Activated CD4-positive, alpha-beta T cell treated with anti-CD3 and anti-CD28 coated beads for 48 hours (primary cell): ENCODE results near the gene TRIM22.
"Not testable (repeated sequence)": the region's sequence is repeated elsewhere in the genome, so short reads cannot be mapped to it uniquely, and the experiment has no call there.

Source experiments
- DNase-seq: peaks from one replicate; pipeline ENCODE4 v3.0.0-alpha.2; 2020

Gene TRIM22

DNA sequence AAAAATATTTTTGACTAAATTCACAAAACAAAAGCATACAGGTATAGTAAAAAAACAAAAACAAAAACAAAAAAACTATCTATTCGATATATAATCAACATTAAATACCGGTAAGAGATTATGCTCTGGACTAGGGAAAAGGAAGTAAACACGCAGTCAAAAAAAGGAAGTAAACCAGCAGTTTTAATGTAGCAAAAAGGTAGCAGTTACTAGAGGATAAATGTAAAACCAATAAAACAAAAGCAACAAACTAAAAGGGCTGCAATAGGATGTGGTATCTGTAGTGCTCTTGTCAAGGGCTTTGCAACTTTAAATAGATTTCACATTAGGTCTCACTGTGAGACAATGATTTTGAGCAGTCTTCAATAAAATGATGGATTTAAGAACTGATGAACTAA is 2.4 kb downstream of the TRIM22 start:
- no peak for DNase-seq

DNA sequence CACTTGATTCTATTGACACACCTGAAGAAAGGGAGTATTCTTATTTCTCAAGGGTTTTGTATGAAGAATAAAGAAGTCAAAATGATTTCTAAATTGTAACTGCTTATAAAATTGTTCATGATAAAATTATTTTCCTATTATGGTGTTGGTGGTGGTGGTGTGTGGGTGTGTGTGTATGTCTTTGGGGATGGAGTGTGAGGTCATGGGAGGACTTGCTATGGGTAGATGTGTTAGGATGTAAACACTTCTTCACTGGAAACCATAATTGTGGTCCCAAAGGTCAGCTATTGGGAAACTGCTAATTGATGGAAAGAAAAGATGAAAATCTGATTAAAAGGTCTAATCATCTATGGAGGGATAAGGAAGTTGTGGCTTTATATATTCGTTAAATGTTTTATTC is 5.1 kb downstream of the TRIM22 start:
- no peak for DNase-seq

DNA sequence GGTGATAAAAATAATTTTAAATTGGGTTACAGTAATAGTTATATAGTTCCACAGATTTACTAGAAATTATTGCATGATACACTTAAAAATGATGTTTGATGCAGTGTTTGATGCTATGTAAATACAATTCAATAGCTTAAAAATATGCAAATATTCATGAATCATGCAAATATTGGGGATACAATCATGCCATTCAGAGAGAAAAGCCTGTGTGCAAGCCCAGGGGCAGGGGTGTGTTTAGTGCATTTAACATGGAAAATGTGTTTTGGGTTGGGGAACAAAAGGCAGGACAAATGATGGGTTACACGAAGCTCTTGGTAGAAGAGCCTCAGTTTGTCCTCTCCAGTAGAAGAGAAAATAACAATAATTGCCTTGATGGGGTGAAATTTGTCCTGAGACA is 6.0 kb downstream of the TRIM22 start:
- no peak for DNase-seq

DNA sequence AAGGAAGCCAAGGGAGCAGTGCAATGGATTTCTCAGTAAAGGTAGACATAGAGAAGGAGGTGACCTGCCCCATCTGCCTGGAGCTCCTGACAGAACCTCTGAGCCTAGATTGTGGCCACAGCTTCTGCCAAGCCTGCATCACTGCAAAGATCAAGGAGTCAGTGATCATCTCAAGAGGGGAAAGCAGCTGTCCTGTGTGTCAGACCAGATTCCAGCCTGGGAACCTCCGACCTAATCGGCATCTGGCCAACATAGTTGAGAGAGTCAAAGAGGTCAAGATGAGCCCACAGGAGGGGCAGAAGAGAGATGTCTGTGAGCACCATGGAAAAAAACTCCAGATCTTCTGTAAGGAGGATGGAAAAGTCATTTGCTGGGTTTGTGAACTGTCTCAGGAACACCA is 6.6 kb downstream of the TRIM22 start:
- no peak for DNase-seq

DNA sequence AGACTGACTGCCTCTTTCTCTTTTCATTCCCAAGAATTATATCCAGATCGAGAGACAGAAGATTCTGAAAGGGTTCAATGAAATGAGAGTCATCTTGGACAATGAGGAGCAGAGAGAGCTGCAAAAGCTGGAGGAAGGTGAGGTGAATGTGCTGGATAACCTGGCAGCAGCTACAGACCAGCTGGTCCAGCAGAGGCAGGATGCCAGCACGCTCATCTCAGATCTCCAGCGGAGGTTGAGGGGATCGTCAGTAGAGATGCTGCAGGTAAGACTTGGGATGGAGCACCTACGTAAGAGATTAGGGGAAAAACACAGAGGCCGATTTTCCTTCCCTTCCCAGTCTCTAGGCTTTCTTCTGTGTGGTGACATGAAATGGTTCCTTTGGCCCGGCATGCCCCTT is 8.7 kb downstream of the TRIM22 start:
- no peak for DNase-seq

DNA sequence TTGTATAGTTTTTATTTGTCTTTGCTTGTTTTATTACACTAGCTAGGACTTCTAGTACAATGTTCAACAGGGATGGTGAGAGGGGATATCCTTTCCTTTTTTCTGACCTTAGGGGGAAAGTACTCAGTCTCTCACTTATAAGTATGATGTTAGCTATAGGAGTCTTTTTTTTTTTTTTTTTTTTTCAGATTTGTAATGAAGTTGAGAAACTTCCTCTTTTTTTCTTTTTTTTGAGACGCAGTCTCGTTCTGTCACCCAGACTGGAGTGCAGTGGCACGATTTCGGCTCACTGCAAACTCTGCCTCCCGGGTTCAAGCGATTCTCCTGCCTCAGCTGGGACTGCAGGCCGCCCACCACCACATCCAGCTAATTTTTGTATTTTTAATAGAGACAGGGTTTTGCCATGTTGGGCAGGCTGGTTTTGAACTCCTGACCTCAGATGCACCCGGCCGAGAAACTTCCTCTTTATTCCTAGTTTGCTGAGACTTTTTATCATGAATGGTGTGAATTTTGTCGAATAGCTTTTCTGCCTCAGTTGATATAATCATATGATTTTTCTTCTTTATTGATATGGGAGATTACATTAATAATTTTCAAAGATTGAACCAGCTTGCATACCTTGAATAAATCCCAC is 10.9 kb downstream of the TRIM22 start:
- no peak for DNase-seq

DNA sequence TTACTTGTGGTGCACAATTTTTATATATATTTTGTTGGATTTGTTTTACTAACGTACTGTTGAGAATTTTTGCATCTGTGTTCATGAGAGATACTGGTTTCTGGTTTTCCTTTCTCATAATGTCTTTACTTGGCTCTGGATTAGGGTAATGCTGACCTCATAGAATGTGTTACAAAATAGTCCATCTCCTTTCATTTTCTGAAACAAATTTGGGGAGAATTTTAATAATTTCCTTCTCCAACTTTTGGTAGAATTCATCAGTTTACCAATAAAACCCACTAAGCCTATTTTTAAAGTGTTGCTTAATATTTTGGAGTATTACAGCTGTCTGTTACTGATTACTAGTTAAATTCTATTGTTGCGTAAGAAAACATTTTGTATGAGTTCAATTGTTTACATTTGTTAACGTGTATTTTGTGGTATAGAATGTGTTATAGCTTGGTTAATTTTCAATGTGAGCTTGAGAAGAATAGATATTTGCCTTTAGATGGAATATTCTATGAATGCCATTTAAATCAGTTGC is 11.5 kb downstream of the TRIM22 start:
- DNase-seq = no peak

DNA sequence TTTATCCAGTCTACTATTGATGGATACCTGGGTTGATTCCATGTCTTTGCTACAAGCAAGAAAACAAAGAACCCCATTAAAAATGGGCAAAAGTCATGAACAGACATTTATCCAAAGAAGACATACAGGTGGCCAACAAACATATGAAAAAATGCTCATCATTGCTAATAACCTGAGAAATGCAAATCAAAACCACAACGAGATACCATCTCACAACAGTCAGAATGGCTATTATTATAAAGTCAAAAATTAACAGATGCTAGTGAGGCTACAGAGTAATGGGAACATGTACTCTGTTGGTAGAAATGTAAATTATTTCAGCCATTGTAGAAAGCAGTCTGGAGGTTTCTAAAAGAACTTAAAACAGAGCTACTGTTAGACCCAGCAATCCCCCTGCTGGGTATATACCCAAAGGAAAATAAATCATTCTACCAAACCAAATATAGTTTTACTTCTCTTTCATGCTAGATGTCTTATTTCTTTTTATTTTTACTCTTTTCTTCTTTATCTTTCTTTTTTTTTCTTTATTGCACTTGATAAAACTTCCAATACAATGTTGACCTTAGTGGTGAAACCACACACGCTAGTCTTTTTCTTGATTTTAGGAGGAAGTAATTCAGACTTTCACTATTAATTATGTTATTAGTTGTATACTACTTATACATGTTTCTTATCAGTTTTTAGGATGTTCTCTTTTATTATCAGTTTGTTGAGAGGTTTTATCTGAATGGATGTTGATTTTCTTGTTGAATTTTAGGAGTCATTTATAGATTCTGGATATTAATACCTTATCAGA is 14.3 kb downstream of the TRIM22 start:
- DNase-seq = no peak

DNA sequence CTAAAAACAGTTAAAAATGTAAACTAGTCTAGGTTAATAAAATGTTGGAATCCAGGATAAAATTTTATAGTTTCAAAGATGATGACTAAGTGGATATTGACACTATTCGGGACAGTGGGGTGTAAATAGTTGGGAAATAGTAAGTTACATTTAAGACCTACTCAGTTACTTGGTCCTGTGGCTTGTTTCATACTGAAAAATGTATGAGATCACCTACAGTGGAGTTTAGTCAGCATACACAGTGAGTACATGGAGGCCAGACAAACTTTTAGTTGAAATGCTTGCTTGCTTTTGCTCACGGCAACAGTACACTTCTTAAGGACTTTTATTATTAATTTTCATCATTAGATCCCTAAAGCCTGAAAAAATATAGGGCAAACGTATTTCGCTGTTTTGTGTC is 16.1 kb downstream of the TRIM22 start:
- DNase-seq = no peak

DNA sequence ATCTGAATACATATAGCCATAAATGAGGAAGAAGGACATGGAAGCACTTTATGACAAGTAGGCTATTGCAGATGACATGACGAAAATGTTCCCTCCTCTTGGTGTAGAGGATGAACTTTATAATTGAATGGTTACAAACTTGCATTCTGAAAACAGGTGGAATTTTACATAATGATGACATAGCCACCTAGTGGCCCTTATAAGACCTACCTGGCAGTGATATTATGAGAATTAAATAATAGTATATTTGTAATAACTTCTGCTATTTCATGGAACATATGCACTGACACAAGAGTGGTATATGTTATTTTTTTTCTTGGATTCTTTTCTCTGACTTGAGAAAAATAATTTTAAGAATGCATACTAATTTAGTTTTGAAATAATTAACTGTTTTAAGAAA is 22.9 kb downstream of the TRIM22 start:
- no peak for DNase-seq

DNA sequence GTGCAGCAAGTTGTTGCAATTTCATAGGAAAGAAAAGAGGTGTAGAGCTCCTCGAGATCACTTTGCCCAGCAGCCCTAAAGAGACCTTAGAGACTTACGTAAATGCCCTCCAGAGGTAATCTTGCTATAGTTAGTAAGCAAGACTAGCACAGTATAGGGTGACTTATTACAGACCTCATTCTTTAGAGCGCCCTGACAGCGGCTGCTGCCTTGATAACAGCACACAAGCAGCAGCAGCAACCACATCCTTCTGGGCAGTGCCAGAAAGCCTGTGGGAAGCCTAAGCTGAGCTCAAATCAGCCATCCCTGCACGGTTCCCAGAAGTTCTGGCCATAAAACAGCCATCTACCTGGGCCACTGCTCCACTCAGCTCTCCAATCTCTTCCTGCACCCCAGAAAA is 24.1 kb downstream of the TRIM22 start:
- no peak for DNase-seq

DNA sequence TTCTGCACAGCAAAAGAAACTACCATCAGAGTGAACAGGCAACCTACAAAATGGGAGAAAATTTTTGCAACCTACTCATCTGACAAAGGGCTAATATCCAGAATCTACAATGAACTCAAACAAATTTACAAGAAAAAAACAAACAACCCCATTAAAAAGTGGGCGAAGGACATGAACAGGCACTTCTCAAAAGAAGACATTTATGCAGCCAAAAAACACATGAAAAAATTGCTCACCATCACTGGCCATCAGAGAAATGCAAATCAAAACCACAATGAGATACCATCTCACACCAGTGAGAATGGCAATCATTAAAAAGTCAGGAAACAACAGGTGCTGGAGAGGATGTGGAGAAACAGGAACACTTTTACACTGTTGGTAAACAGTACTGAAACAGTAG is 26.9 kb downstream of the TRIM22 start:
- DNase-seq = not testable (repeated sequence)

DNA sequence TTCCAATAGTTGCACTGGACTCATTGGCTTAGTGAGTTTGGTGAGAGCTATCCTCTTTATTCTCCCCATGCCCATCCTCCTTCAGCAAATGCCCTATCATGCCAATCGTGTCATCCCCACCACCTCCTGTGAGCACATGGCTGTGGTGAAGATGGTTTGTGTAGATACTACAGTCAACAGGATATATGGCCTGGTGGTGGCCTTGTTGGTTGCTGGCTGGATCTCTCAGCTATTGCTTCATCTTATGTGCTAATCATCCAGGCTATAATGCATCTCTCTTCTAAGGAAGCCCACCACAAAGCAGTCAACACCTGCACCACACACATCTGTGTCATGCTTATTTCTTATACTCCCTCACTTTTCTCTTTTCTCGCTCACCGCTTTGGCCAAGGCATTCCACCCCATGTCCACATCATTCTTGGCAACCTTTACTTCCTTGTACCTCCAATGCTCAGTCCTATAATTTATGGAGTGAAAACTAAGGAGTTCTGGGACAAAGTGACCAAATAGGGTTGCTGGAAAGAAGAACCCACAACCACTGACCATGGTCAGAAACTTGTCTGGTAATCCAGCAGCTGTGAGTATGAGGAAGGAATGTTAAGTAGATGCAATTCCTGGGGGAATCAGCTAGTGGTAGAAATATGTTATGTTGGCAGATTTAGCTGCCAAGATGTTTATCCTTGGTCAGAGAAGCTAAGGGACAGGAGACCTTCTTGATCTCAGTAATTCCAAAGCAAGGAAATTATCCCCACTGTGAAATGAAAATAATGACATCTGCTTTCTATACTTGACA is 30.3 kb downstream of the TRIM22 start:
- no peak for DNase-seq

DNA sequence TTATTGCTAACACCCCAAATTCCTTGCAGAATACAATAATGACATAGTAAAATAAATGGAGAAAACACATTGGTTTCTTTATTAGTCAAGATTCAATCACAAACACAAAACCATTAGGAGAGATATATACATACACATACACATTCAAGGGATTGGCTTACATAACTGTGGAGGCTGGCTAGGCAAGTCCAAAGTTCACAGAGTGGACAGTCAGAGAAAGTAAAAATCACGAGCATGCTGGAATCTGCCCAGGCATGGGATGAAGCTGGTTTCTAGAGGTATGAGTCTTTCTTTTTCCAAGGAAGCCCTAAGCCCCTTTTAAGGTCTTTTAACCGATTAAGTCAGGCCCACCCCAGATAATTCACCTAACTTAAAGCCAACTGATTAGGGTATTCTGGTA is 33.0 kb downstream of the TRIM22 start:
- no peak for DNase-seq

DNA sequence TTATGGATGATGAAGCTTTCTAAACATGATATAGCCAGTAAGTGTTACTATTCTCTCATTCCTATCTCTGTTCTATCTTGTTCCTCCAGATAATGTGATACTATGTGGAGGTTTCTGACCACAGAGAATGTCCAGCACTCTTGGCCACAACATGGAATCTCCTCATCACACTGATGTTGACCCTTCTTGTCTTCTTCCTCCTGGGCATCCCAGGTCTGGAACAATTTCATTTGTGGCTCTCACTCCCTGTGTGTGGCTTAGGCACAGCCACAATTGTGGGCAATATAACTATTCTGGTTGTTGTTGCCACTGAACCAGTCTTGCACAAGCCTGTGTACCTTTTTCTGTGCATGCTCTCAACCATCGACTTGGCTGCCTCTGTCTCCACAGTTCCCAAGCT is 36.8 kb downstream of the TRIM22 start:
- DNase-seq = no peak

DNA sequence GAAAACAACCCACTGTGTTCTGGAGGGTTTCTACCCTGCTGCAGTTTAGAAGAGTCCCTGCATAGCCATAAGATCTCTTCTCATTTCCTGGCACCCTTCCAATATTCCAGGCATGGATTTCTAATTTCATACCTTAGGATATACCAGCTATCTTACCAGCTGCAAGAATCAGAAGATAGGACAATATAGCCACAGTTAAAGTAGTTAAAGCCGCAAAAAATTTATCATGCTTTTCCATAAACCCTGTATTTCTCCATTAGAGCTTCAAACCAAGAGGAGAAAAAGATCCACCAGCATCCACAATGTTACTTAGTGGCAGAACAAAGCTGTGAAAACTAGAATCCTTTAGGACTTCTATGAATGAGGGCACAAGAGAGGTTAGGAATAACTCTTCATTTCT is 38.1 kb downstream of the TRIM22 start:
- DNase-seq = no peak

DNA sequence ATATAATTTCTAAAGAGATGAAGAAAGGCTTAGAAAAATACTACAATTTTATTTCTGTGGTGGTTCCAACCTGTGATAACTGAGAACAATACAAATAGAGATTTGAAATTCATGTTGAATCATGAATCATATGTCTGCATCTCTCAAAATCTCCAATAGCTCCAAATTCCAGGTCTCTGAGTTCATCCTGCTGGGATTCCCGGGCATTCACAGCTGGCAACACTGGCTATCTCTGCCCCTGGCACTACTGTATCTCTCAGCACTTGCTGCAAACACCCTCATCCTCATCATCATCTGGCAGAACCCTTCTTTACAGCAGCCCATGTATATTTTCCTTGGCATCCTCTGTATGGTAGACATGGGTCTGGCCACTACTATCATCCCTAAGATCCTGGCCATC is 46.8 kb downstream of the TRIM22 start, which contains the start of gene OR56B1:
Gene OR56B1, plus strand, starts transcription at position 53 of the 400 bp plus-strand sequence. Its CDS starts 69 bp downstream, at position 122.
- DNase-seq = no peak

DNA sequence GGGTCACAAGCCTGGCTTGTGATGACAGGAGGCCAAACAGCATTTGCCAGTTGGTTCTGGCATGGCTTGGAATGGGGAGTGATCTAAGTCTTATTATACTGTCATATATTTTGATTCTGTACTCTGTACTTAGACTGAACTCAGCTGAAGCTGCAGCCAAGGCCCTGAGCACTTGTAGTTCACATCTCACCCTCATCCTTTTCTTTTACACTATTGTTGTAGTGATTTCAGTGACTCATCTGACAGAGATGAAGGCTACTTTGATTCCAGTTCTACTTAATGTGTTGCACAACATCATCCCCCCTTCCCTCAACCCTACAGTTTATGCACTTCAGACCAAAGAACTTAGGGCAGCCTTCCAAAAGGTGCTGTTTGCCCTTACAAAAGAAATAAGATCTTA is 47.5 kb downstream of the TRIM22 start:
- no peak for DNase-seq

DNA sequence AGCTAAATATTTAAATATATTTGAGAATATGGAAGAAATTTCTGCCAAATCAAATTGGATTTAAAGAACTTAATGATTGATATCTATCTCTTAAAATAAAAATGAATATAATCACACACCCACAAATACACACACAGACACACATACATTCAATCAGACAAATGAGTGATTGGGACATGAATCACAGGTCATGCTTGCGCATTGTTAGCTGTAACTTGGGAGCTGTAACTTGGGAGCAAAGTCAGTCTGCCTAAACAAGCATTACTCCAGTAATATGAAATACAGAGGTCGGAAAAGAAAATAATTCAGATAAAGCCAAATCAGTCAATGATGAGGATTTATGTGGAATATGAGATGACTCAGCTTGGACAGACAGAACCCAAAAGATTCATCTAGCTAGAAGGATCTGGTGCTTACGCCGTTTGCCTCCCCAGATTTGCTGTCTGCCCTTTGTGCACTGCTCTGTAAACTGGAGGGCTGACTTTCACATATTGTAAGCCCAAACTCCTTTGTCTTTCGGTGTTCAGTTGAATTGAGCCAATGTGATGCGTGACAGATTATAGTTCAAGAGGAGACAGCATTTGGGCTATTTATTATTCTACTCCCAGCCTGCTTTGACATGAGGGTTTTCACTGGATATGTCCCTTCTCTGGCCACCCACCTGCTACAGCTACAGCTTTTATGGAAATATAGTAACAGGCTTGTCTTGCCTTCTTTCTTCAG is 48.2 kb downstream of the TRIM22 start:
- DNase-seq = no peak

DNA sequence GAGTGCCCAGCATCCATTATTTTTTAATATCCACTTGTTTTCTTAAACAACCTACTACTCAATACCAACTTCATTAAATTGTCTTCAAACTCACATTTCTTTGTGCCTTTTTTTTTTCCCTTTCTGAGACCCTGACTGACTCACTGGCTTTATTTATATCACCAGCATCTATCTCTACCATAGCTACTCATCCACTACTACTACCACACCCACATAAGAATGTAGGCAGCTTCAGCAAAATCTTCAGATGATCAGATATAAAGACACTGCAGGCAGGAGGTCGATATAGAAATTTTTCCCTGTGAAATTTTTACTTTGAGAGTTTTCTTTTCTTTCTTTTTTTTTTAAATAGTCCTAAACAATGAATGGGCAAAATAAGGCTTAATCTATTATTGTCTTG is 48.8 kb downstream of the TRIM22 start:
- no peak for DNase-seq

DNA sequence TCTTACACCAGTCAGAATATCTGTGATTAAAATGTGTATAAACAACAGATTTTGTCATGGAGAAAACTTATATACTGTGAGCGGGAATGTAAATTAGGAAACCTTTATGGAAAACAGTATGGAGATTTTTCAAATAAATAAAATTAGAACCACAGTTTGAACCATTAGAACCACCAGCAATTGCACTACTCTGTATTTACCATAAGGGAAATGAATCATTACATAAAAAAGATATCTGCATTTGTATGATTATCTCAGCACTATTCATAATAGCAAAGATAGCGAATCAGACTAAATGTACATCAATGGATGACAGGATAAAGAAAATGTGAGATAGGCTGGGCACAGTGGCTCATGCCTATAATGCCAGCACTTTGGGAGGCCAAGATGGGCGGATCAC is 57.0 kb downstream of the TRIM22 start:
- no peak for DNase-seq

DNA sequence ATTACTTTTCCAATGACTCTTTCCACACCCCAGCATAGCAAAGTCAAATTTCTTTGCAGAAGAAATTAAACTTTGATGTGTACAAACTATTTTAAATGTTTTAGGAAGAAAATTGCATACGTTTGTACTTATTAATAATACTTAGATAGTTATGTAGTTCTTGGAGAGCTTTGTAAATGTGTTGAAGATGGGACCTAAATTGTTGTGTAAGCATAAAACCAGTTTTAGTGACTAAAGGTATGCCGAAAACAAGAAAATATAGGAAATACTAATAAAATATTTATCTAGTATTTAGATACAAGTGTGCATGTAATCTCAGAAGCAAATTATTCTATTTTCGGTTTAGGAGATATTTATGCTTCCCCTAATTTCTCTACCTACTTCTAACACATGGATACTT is 60.2 kb downstream of the TRIM22 start:
- no peak for DNase-seq

DNA sequence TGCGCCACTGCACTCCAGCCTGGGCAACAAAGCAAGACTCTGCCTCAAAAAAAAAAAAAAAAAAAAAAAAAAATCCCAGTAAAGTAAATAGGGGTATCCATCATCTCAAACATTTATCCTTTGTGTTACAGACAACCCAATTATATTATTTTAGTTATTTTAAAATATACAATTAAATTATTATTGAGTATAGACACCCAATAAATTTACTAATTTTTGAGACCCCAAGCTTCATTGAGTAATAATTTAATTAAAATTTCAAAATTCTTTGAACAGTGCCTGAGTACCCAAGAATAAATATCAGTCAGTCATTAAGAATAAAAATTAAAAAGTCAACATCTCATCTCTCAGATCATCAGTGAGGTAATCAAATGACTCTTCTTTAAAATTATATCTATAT is 64.4 kb downstream of the TRIM22 start, which contains the start of gene OR52N4:
Gene OR52N4, plus strand, starts transcription at position 301 of the 400 bp plus-strand sequence. CDS start 498 bp downstream, outside the sequence.
- no peak for DNase-seq
